ENCODE measurements around the gene CNOT11.

DNA sequence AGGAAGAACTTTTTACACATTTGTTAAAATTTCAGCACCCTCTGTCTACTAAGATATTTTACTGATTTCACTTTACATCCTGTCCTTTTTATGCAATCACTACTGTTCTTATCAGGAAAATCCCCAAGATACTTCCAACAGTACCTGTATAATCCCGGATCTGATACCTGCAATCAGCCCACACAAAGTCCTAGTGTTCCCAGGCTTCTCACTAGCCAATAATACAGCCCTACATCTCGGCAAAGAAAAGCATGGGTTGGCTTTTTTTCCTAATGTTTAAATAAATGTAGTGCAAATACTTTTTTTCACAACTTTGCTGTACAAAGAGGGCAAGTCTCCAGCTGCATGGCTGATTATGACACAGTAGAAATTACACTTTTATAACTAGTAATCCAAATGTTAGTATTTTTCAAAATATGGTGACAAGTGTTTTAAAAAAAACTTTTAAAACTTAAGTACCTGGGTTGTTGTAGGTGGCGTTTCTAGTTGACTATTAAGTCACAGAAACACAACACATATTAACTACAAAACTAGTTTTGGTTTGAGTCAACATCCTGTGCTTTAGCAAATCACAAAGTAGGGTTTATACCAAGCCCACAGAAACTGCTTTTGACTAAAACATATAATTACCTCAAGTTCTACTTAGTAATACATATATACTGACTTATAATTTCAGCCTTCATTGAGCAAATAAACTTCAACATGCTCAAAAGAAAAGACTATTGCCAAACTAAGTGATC is 19.5 kb downstream of the CNOT11 start:
- TF ChIP-seq, protein P1, sequence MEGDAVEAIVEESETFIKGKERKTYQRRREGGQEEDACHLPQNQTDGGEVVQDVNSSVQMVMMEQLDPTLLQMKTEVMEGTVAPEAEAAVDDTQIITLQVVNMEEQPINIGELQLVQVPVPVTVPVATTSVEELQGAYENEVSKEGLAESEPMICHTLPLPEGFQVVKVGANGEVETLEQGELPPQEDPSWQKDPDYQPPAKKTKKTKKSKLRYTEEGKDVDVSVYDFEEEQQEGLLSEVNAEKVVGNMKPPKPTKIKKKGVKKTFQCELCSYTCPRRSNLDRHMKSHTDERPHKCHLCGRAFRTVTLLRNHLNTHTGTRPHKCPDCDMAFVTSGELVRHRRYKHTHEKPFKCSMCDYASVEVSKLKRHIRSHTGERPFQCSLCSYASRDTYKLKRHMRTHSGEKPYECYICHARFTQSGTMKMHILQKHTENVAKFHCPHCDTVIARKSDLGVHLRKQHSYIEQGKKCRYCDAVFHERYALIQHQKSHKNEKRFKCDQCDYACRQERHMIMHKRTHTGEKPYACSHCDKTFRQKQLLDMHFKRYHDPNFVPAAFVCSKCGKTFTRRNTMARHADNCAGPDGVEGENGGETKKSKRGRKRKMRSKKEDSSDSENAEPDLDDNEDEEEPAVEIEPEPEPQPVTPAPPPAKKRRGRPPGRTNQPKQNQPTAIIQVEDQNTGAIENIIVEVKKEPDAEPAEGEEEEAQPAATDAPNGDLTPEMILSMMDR (IDR thresholded peaks at IDR 0.05), result no peak
- TF ChIP-seq POLR2A (IDR thresholded peaks at IDR 0.05) (no peak), POLR2AphosphoS5 (IDR thresholded peaks at IDR 0.05) (no peak)
